ENCODE results near the gene MBD4.

- TF ChIP-seq EED (IDR thresholded peaks at IDR 0.05; ENCODE audit: low read depth) (no peak), NFYB (IDR thresholded peaks at IDR 0.05; ENCODE audit: insufficient read depth, low read depth, low read length) (no peak), PAX8 (IDR thresholded peaks at IDR 0.05) (no peak), POLR2AphosphoS5 (IDR thresholded peaks at IDR 0.05; ENCODE audit: low read length) (no peak), CTCF (IDR thresholded peaks at IDR 0.05 in 2 of 3, conservative IDR thresholded peaks at IDR 0.05 in 1 of 3; ENCODE audit: control insufficient read depth in 2 of 3, extremely low read depth in 1 of 3, insufficient read depth in 1 of 3, low read depth in 3 of 3, low read length in 3 of 3) (no peak), EP300 (IDR thresholded peaks at IDR 0.05; ENCODE audit: borderline replicate concordance in 1 of 2, control insufficient read depth in 1 of 2, low read depth in 2 of 2, low read length in 2 of 2) (no peak), POLR2A (IDR thresholded peaks at IDR 0.05; ENCODE audit: low read depth, low read length) (no peak)
Observed at GRCh38 chr3:129448186-129448895, 8.6 kb upstream of the MBD4 start.

Data from GM12878 (cell line).